HG02973 (cell line): ENCODE results near the gene CUL7.
"Not testable (repeated sequence)": the region's sequence is repeated elsewhere in the genome, so short reads cannot be mapped to it uniquely, and the experiment has no call there.

Experiments used
- ATAC-seq: cut with Tn5 transposase; IDR thresholded peaks from one replicate; pipeline ENCODE4 v1.9.1; 2021; ENCODE audit warnings: moderate library complexity; ENCODE audit not compliant: unreplicated experiment

The CUL7 gene

GRCh38 chr6:43050981-43051380, 2.7 kb downstream of the CUL7 start:
- ATAC-seq: no peak

GRCh38 chr6:43047998-43048397, 5.7 kb downstream of the CUL7 start:
- ATAC-seq: no peak

GRCh38 chr6:43045371-43045930, 8.2 kb downstream of the CUL7 start:
- no peak for ATAC-seq

DNA sequence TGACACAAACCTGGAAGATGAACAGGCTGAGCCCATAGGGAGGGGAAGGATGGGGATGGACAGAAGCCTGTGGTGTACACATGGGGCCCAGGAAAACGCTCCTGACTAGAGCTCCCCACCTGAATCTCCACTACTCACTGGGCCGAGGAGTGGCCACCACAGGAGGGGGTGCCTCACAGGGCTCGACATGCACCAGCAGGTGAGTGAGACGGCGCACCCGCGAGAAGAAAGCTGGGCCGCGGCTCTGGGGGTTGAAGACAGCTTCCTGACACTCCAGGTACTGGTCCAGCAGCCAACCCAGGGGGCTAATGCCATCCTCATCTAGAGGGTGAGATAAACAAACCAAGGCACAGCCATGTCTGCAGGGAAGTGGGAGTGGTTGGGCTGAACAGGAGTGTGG, 10.3 kb downstream of the CUL7 start:
- ATAC-seq: no peak

DNA sequence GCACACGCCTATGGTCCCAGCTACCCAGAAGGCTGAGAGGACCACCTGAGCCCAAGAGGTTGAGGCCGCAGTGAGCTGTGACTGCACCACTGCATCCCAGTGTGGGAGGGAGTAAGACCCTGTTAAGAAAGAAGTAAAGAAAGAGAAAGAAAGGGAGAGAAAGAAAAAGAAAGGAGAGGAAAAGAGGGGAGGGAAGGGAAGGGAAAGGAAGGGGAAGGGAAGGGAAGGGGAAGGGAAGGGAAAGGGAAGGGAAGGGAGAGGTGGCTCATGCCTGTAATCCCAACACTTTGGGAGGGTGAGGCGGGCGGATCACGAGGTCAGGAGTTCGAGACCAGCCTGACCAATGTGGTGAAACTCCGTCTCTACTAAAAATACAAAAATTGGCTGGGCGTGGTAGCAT, 12.2 kb downstream of the CUL7 start:
- not testable (repeated sequence) for ATAC-seq

DNA sequence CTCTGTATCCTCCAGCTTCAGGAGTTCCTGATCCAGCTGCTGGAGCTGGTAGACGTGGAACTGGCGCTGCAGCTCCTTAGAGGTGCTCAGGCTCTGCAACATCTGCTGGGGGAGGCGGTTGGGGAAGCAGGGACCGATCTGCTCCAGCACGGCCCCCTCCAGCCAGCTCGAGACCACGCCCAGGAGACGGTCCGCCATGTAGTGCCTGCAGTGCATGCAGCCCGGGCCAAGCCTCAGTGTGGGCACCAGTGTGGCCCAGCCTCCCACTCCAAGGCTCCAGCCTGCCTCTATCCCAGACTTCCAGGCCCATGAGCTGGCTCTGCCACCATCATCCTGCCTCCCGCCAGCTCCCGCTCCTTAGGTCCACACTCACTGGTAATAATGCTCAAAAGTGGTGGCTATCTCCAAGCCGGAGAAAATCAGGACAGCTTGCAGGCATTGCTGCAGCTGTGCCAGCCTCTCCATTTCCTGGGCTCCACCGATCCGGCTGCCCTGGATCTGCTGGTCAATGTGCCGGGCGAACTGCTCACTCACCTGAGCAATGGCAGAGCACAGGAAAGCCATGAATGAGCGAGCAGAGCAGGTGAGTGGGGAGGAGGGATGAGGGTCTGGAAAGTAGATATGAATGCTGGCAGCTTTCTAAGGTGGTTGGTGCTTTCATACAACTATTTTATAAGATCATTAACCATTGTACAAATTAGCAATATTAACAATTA, 13.0 kb downstream of the CUL7 start:
- no peak for ATAC-seq

DNA sequence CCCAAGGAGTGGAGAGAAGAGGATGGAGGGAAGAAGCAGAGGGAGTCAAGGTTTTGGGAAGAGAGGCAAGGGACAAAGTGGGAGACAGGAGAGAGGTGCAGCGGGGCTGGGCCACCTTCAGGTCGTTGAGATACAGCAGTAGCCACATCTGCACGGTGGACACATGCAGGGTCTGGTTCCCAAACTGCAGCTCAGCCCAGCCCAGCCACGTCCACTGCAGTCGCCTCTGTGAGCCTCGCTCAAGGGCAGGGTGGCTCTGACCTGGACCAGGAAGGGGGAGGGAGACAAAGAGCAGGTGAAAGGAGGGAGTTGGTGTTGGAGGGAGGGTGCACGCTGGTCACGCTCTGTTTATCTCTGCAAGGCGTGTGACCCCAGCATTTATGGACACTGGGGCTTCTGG, 14.9 kb downstream of the CUL7 start:
- no peak for ATAC-seq

DNA sequence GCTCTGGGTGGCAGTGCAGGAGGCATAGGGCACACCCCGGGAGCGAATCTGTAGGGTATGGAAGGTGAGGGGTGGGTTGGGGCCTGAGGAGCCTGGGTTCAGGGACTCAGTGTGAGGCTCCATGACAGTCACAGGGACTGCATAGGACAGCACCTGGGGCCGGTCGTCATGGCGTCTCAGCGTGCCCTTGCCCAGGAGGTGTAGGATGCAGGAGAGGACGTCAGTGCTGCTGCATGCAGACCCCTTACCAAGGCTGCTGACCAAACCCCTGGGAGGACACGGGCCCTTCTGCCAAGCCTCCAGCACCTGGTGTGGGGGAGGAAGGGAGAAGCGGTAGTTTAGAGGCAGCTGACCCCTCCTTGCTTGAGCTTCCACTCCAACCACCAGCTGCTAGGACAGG, 15.9 kb downstream of the CUL7 start:
- ATAC-seq: no peak

GRCh38 chr6:43037197-43037596, 16.5 kb downstream of the CUL7 start:
- no peak for ATAC-seq

- ATAC-seq: no peak
Measured at GRCh38 chr6:43036712-43037111, 16.9 kb downstream of the CUL7 start.

GRCh38 chr6:43035495-43036194, 18.0 kb downstream of the CUL7 start:
- ATAC-seq: no peak

- ATAC-seq: no peak
Measured at GRCh38 chr6:43034190-43034525, 19.5 kb downstream of the CUL7 start.

GRCh38 chr6:43033496-43034189, 20.0 kb downstream of the CUL7 start:
- ATAC-seq: no peak

DNA sequence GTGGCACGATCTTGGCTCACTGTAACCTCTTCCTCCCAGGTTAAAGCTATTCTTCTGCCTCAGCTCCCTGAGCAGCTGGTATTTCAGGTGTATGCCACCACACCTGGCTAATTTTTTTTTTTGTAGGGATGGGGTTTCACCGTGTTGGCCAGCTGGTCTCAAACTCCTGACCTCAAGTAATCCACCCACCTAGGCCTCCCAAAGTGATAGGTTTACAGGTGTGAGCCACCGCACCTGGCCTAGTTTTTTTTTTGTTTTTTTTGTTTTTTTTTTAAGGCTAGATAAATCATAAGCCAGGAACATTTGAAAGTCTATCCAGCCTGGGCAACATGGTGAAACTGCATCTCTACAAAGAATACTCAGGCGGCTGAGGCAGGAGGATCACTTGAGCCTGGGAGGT, 21.3 kb downstream of the CUL7 start:
- no peak for ATAC-seq

GRCh38 chr6:43029120-43029519, 24.5 kb downstream of the CUL7 start:
- no peak for ATAC-seq

DNA sequence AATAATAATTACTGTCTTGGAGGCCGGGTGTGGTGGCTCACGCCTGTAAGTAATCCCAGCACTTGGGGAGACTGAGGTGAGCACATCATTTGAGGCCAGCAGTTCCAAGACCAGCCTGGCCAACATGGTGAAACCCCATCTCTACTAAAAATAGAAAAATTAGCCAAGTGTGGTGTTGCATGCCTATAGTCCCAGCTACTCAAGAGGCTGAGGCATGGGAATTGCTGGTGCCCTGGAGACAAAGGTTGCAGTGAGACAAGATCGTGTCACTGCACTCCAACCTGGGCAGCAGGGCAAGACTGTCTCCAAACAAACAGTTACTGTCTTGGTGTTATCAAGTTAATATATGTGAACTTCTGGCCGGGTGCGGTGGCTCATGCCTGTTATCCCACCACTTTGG, 27.3 kb downstream of the CUL7 start:
- ATAC-seq: no peak

DNA sequence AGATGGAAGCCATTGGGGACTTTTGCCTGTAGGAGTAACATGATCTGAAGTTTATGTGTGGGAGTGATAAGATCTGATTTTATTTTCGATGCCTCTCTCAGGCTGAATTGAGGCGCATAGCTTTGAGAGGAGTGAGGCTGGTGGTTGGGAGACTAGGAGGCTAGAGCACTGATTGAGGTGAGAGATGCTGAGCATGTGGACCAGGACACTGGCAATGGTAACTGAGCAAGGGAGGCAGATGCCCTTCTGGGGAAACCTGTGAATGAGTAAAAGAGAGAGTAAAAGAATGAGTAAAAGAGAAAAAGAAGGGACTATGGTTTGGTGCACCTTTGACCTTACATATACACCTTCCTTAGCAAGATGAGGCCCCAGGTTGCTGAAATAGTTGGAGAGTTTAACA, 29.2 kb downstream of the CUL7 start:
- no peak for ATAC-seq

DNA sequence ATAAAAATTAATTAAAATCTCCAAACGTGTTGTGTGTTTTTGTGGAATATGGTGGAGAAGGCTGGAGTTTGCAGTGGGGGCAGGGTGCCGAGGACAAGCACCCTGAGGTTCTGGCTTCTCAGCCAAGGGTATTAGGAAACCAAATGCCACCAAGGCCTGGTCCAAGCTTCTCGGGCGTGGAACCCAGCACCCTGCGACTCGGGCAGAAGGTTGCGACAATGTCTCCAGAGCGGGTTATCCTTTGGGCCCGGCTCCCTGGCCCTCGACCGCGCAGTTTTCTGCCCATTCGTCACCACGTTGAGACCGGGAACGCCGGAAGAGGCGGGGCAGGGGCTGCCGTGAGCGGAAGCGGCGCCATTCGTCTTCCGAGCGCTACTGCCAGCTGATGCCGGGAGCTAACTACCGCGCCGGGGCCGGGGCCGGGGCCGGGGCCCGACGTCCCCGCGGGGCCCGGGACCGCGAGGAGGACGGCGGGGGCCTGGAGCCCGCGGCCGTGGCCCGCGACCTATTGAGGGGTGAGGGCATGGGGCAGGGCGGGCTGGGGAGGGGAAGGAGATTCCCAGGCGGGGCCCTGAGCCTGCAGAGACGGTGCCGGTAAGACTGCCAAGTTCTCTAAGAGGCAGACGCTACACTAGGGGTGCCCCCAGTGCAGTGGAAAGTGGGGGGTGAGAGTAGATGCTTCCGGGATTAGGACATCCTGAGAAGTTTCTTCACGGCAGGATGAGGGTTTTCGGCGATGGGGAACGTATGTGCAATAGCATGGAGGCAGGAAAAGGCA, 32.2 kb downstream of the CUL7 start, which contains the start of gene RRP36:
RRP36 (plus strand) TSS at position 354 of the 778 bp plus-strand sequence; CDS start at position 386, 32 bp downstream.
- ATAC-seq: peak; percentile 72

DNA sequence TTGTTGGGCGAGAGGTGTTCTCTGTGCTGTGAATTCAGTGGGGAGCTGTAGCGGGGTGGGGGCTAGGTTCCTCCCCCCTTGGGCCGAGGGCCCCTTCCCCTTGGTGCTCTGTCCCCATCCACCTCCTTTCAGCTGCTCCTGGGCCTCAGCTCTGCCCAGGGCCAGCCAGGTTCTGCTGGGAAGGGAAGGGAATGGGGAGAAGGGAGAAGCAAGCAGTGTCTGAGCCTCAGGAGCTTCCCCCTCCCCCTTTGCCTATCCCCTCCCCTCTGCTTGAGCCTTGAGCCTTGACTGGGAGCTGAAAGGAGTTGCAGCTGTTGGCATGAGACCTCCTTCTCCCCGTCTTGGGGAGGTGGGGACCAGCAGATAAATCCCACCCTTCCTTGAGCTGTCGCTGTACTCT, 32.8 kb downstream of the CUL7 start:
- no peak for ATAC-seq

DNA sequence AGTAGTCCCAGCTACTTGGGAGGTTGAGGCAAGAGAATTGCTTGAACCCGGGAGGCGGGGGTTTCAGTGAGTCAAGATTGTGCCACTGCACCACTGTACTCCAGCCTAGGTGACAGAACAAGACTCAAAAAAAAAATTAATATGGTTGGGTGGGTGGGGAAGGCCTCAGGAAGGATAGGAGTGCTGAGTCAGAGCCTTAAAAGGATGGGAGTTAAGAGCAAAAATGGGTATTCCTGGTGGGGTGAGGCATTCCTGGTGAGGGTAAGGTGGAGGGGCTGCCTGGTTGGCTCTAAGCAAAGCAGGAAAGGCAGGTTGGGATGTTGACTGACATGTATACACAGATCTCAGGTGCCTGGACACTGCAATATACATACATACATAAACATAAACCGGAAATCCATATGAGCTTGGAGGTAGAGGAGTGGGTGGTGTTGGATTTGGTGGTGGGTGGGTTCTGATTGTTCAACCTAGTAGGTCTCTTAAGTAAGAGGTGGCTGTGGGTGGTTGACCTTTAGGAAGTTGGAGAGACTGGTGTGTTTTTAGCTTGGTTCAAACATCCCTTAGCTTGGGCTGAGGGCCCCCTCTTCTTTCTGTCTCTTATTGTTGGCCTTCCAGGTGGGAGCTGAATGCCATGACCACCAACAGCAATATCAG, 33.5 kb downstream of the CUL7 start:
- no peak for ATAC-seq

DNA sequence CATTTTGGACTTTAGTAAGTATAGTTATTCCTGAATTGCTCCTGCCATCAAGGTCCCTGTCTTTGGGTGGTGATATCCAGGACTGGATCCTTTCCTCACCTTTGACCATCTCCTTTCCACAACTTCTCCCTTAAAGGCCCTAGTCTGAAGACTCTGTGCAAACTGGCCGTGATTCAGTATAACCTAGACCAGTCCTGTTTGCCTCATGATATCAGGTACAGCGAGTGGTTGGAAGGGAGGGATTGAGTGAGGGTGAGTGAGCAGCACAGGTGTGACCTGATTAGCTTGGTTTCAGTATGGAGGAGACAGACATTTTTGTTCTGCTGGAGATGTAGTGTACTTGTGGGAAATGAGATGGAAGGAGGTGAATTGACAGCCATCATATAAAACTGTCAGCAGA, 34.5 kb downstream of the CUL7 start:
- ATAC-seq: no peak
